ENCODE data around the gene PTBP3.

PTBP3 gene

DNA sequence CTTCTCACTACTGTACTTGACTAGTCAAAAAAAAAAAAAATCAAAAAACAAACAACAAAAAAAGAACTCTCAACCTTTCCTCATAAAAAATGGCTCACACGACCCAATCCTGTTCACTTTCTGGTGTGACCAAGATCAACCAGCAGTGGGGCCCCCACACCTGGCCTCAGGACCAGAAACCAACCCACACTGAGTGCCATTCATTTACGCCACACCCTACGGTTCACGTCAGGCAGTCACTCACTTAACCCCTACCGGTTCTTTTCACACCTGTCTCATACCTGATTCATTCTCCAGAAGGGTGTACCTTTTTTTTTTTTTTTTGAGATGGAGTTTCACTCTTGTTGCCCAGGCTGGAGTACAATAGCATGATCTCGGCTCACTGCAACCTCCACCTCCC is 164.1 kb downstream of the PTBP3 start:
- no peak for DNase-seq (ENCODE audit: low read depth in 2 of 2)

DNA sequence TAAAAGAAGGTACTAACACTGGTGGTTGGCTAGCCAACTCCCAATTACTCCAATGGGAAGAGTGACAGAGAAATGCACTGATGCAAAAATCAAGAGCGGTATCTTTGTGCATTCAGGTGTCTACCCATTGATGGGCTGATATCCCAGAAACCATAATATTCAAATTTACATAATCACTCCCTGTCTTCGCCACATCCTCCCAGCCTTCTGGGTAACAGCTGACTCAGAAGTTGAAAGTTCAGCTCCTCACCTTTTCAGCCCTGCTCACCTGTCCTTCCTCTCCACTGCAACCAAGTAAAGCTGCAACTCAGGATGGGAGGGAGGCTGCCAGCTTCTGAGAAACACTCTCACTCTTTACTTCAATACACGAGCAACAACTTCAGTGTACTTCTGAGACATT is 165.2 kb downstream of the PTBP3 start:
- no peak for DNase-seq (ENCODE audit: low read depth in 2 of 2)
